Fibroblast of lung (primary cell): ENCODE results near the gene DISP3. TPM values are rescaled to one million over a fixed set of nuclear protein-coding genes. Genes with fewer than 3 reads are reported as not detected.

Source experiments
- DNase-seq, 2 donors: peaks; one replicate each; pipeline versions ENCODE4 v3.0.0 to v3.0.0-alpha.2; 2010; ENCODE audit warnings: low read depth in 2 of 2
- H2AFZ ChIP-seq: 2 replicates; pipeline ENCODE4 v1.5.1; 2012; ENCODE audit warnings: low read length, control low read depth, inconsistent platforms
- H3K27ac ChIP-seq: 2 replicates; pipeline ENCODE4 v1.5.1; 2011; ENCODE audit warnings: low read length, control low read depth; ENCODE audit not compliant: insufficient read depth
- H3K27me3 ChIP-seq: 2 replicates; pipeline ENCODE4 v1.5.1; 2011; ENCODE audit warnings: mild to moderate bottlenecking, low read length; ENCODE audit not compliant: control insufficient read depth, insufficient read depth
- H3K36me3 ChIP-seq: 2 replicates; pipeline ENCODE4 v1.5.1; 2011; ENCODE audit warnings: low read length; ENCODE audit not compliant: control insufficient read depth, insufficient read depth
- H3K4me1 ChIP-seq: 2 replicates; pipeline ENCODE4 v1.5.1; 2011; ENCODE audit warnings: low read length; ENCODE audit not compliant: control insufficient read depth, insufficient read depth; ENCODE audit errors: extremely low read depth
- H3K4me2 ChIP-seq: 2 replicates; pipeline ENCODE4 v1.5.1; 2011; ENCODE audit warnings: low read length, control low read depth; ENCODE audit not compliant: insufficient read depth; ENCODE audit errors: extremely low read depth
- H3K4me3 ChIP-seq, 4 experiments: fragments of 200-600 bp in 1 of 4; sonication (generic) in 1 of 4; replicated peaks in 1 of 4; 2 replicates each; pipeline ENCODE4 v1.5.1; 2011 to 2016; ENCODE audit warnings: low read length in 4 of 4, low read depth in 3 of 4, mild to moderate bottlenecking in 3 of 4, control low read depth in 2 of 4, inconsistent platforms in 1 of 4, mixed read lengths in 1 of 4; ENCODE audit not compliant: insufficient read depth in 1 of 4; ENCODE audit errors: control extremely low read depth in 1 of 4
- H3K79me2 ChIP-seq: 2 replicates; pipeline ENCODE4 v1.5.1; 2012; ENCODE audit warnings: mild to moderate bottlenecking, low read length, inconsistent platforms; ENCODE audit not compliant: control insufficient read depth, insufficient read depth
- H3K9ac ChIP-seq: 2 replicates; pipeline ENCODE4 v1.5.1; 2011; ENCODE audit warnings: mild to moderate bottlenecking, low read length, control low read depth; ENCODE audit not compliant: insufficient read depth
- H3K9me3 ChIP-seq: 2 replicates; pipeline ENCODE4 v1.5.1; 2012; ENCODE audit warnings: low read depth, low read length; ENCODE audit not compliant: control insufficient read depth, insufficient read depth
- H4K20me1 ChIP-seq: 2 replicates; pipeline ENCODE4 v1.5.1; 2011; ENCODE audit warnings: low read length; ENCODE audit not compliant: control insufficient read depth, insufficient read depth; ENCODE audit errors: extremely low read depth
- CTCF ChIP-seq, 2 donors: IDR thresholded peaks in 1 of 2; conservative IDR thresholded peaks in 1 of 2; 1 replicate in 1 of 2; 2 replicates in 1 of 2; pipeline ENCODE4 v1.5.1; 2011 to 2012; ENCODE audit warnings: low read length in 2 of 2, control low read depth in 1 of 2, inconsistent platforms in 1 of 2, low read depth in 1 of 2, mild to moderate bottlenecking in 1 of 2
- EZH2 ChIP-seq: IDR thresholded peaks from 2 replicates; pipeline ENCODE4 v1.5.1; 2012; ENCODE audit warnings: low read length, control low read depth, mild to moderate bottlenecking; ENCODE audit errors: missing control alignments
- polyA plus RNA-seq, 2 donors: library from polyadenylated mRNA; depleted of rRNA in 1 of 2; stranded (reverse) in 1 of 2; unstranded in 1 of 2; fragments of >200 nt; gene quantifications; 2 replicates each; pipeline ENCODE4 v1.2.1, GENCODE V29; 2011 to 2012; ENCODE audit warnings: missing spikeins in 1 of 2
- total RNA-seq: library from RNA; depleted of rRNA; stranded (reverse); fragments of >200 nt; gene quantifications from 2 replicates; pipeline ENCODE4 v1.2.1, GENCODE V29; 2014

The DISP3 gene
- total and polyA plus RNA-seq, 2 donors (not counting 1 experiment from before 2014, with no cell fraction given): 0.02 TPM; not detected in 1

DNA sequence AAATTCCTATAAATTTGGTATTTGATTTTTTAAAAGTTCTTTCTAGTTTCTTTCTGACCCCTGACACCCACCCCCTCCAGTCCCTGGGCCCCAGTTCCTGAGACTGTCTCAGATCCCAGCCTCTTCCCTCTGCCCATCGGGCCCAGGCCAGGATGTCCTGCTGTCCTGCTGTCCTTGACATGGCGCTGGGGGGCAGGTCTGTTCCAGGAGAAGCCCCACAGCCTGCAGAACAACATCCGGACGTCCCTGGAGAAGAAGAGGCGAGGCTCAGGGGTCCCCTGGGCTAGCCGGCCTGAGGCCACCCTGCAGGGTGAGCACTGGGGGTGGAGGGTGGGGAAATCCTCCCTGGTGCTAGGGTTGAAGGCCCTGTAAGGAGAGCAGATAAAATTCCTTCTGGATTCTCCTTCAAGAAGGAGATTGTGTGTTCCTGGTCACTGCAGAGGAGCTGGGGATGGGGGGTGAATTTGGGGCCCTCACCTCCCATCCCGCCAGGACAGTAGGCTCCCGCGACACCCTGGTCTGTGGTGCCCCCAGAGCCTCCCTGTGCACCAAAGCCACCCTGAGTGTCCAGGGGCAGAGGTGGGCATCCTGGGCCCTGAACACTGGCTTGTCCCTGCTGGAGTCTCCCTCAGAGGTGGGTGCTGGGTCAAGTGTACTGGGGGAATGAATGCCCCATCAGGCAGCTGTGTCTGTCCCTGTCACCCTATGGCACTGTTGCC is 45.0 kb downstream of the DISP3 start:
- no peaks in the 10 kb centered on the region for H3K9me3 ChIP-seq
- TF ChIP-seq EZH2: no peak
- no peak for TF ChIP-seq CTCF (conservative IDR thresholded peaks at IDR 0.05 in 1 of 2, IDR thresholded peaks at IDR 0.05 in 1 of 2; ENCODE audit: low read depth in 1 of 2, low read length in 2 of 2)
- H4K20me1 ChIP-seq: no peaks in the 10 kb centered on the region
- no peaks in the 10 kb centered on the region for H3K79me2 ChIP-seq
- no peaks in the 10 kb centered on the region for H3K27me3 ChIP-seq
- no peak overlapping the region for H2AFZ ChIP-seq
- no peaks in the 10 kb centered on the region for H3K36me3 ChIP-seq
- no peak overlapping the region for H3K9ac ChIP-seq
- no peak overlapping the region for H3K4me3 ChIP-seq
- no peaks in the 10 kb centered on the region for H3K4me1 ChIP-seq
- no peak overlapping the region for H3K27ac ChIP-seq
- H3K4me2 ChIP-seq: no peak overlapping the region
- no peak for DNase-seq

GRCh38 chr1:11524465-11525150 is 45.7 kb downstream of the DISP3 start:
- Histone ChIP-seq H3K9ac (no peak overlapping the region), H3K4me2 (no peak overlapping the region), H3K27ac (no peak overlapping the region), H3K4me1 (no peaks in the 10 kb centered on the region), H2AFZ (no peak overlapping the region), H3K27me3 (no peaks in the 10 kb centered on the region), H3K36me3 (no peaks in the 10 kb centered on the region), H3K4me3 (no peak overlapping the region), H3K9me3 (no peaks in the 10 kb centered on the region), H4K20me1 (no peaks in the 10 kb centered on the region), H3K79me2 (no peaks in the 10 kb centered on the region)
- TF ChIP-seq EZH2 (no peak), CTCF (conservative IDR thresholded peaks at IDR 0.05 in 1 of 2, IDR thresholded peaks at IDR 0.05 in 1 of 2; ENCODE audit: low read depth in 1 of 2, low read length in 2 of 2) (no peak)
- no peak for DNase-seq

- Histone ChIP-seq H2AFZ (no peak overlapping the region), H3K4me3 (no peak overlapping the region), H3K79me2 (no peaks in the 10 kb centered on the region), H3K9ac (no peak overlapping the region), H3K27me3 (no peaks in the 10 kb centered on the region), H3K4me2 (no peak overlapping the region), H4K20me1 (no peaks in the 10 kb centered on the region), H3K36me3 (no peaks in the 10 kb centered on the region), H3K4me1 (no peaks in the 10 kb centered on the region), H3K9me3 (no peaks in the 10 kb centered on the region), H3K27ac (no peak overlapping the region)
- no peak for DNase-seq
- no peak for TF ChIP-seq CTCF (conservative IDR thresholded peaks at IDR 0.05 in 1 of 2, IDR thresholded peaks at IDR 0.05 in 1 of 2; ENCODE audit: low read depth in 1 of 2, low read length in 2 of 2)
- TF ChIP-seq EZH2: no peak
Measured at GRCh38 chr1:11525151-11525505, 46.2 kb downstream of the DISP3 start.
